Measurements from ENCODE around the gene MTERF4. TPM values are rescaled to one million over a fixed set of nuclear protein-coding genes. Genes with fewer than 3 reads are reported as not detected.

MTERF4 gene
- total RNA-seq, 6 donors from 2014 or later = 22.3 to 54.4 (median 25.4) TPM

GRCh38 chr2:241048949-241049343 lies 53.1 kb downstream of the MTERF4 start:
- H3K4me1 ChIP-seq = no peaks in the 10 kb centered on the region
- H3K36me3 ChIP-seq = peaks cover 0 to 49% (median 35%) of the 10 kb centered on the region in 4 donors
- DNase-seq (peak; percentile 17 to 67), ATAC-seq (ENCODE audit: low FRiP score in 2 of 2) (no peak)
- H3K4me3 ChIP-seq = no peak overlapping the region
- no peak for TF ChIP-seq POLR2AphosphoS5 (IDR thresholded peaks at IDR 0.05)
- no peak for TF ChIP-seq POLR2A (IDR thresholded peaks at IDR 0.05)
- TF ChIP-seq EP300 (IDR thresholded peaks at IDR 0.05) = no peak
- no peak for TF ChIP-seq CTCF (IDR thresholded peaks at IDR 0.05)
- H3K9me3 ChIP-seq = peaks cover 0 to 4% (median 0%) of the 10 kb centered on the region in 4 donors
- WGBS, 2 donors = 87 to 98% methylated on average over 6 to 10 of the region's 11 CpGs
- no peaks in the 10 kb centered on the region for H3K27me3 ChIP-seq
- H3K27ac ChIP-seq = no peak overlapping the region

GRCh38 chr2:241048149-241048948 lies 53.7 kb downstream of the MTERF4 start:
- no peak overlapping the region for H3K27ac ChIP-seq
- no peak for TF ChIP-seq CTCF (IDR thresholded peaks at IDR 0.05)
- no peak for TF ChIP-seq EP300 (IDR thresholded peaks at IDR 0.05)
- no peak for TF ChIP-seq POLR2AphosphoS5 (IDR thresholded peaks at IDR 0.05)
- TF ChIP-seq POLR2A (IDR thresholded peaks at IDR 0.05) = no peak
- H3K27me3 ChIP-seq = no peaks in the 10 kb centered on the region
- no peak for ATAC-seq (ENCODE audit: low FRiP score in 2 of 2)
- H3K4me3 ChIP-seq = no peak overlapping the region
- H3K9me3 ChIP-seq = peaks cover 0 to 4% (median 0%) of the 10 kb centered on the region in 4 donors
- DNase-seq = peak in 1 of 2 donors; percentile 56
- H3K4me1 ChIP-seq = no peaks in the 10 kb centered on the region
- WGBS, 2 donors = 89 to 95% methylated on average over 17 to 30 of the region's 30 CpGs
- peaks cover 0 to 43% (median 32%) of the 10 kb centered on the region in 4 donors for H3K36me3 ChIP-seq

GRCh38 chr2:241047253-241048010 lies 54.7 kb downstream of the MTERF4 start:
- DNase-seq (peak in 1 of 2 donors; percentile 26), ATAC-seq (ENCODE audit: low FRiP score in 2 of 2) (no peak)
- H3K9me3 ChIP-seq = peaks cover 0 to 4% (median 0%) of the 10 kb centered on the region in 4 donors
- H3K27me3 ChIP-seq = no peaks in the 10 kb centered on the region
- no peak for TF ChIP-seq POLR2A (IDR thresholded peaks at IDR 0.05)
- TF ChIP-seq POLR2AphosphoS5 (IDR thresholded peaks at IDR 0.05) = no peak
- TF ChIP-seq CTCF (IDR thresholded peaks at IDR 0.05) = no peak
- no peak for TF ChIP-seq EP300 (IDR thresholded peaks at IDR 0.05)
- H3K4me1 ChIP-seq = no peaks in the 10 kb centered on the region
- 71 to 77% methylated on average over 6 of the region's 6 CpGs for WGBS, 2 donors
- H3K4me3 ChIP-seq = no peak overlapping the region
- H3K27ac ChIP-seq = no peak overlapping the region
- peaks cover 0 to 38% (median 29%) of the 10 kb centered on the region in 4 donors for H3K36me3 ChIP-seq

Small RNA genes lying within 50 kb of the gene (small RNA-seq; reads per million reads assigned to genes)
- gene AC005237.2 = 0 reads per million in 4 donors

Other genes starting within 250 kb of the MTERF4 start
- under 1 TPM in 3 of 6 donors, not detected in 3; 0.30 to 0.46 (median 0.44) TPM for gene AGXT, start 233.5 kb downstream of the MTERF4 start, total RNA-seq
- 100 to 1,000 TPM in 1 of 6 donors, 10 to 100 TPM in 5; 11.5 to 117 (median 29.0) TPM for gene MAB21L4, start 206.1 kb downstream of the MTERF4 start, total RNA-seq
- gene CROCC2, start 196.0 kb downstream of the MTERF4 start, total RNA-seq = 10 to 100 TPM in 3 of 6 donors, 1 to 10 TPM in 2, under 1 TPM in 1; 0.23 to 17.8 (median 7.6) TPM
- 100 to 1,000 TPM in 1 of 6 donors, 10 to 100 TPM in 5; 26.0 to 189 (median 38.9) TPM for gene SNED1, start 103.7 kb downstream of the MTERF4 start, total RNA-seq
- gene PASK, start 47.2 kb upstream of the MTERF4 start, total RNA-seq = 10 to 100 TPM in 5 of 6 donors, 1 to 10 TPM in 1; 4.3 to 18.9 (median 13.8) TPM
- gene PPP1R7, start 48.2 kb upstream of the MTERF4 start, total RNA-seq = 10 to 100 TPM; 38.8 to 76.1 (median 57.7) TPM
- 1 to 10 TPM in 5 of 6 donors, under 1 TPM in 1; 0.30 to 1.3 (median 1.1) TPM for gene ANO7, start 86.4 kb upstream of the MTERF4 start, total RNA-seq
- 100 to 1,000 TPM; 339 to 691 (median 487) TPM for gene HDLBP, start 213.4 kb upstream of the MTERF4 start, total RNA-seq
- 100 to 1,000 TPM; 213 to 322 (median 252) TPM for gene SEPTIN2, start 213.6 kb upstream of the MTERF4 start, total RNA-seq